Neural progenitor cell (in vitro differentiated cells): ENCODE measurements around the gene THEM4.

Experiments used
- CTCF ChIP-seq: fragments of 200-600 bp; sonication (generic); IDR thresholded peaks from 2 replicates; pipeline ENCODE4 v1.5.1; 2017; ENCODE audit warnings: antibody characterized with exemption, mild to moderate bottlenecking
- EZH2 ChIP-seq: fragments of 200-600 bp; sonication (generic); IDR thresholded peaks from 2 replicates; pipeline ENCODE4 v1.6.1; 2017; ENCODE audit warnings: antibody characterized with exemption, mild to moderate bottlenecking, moderate library complexity

DNA sequence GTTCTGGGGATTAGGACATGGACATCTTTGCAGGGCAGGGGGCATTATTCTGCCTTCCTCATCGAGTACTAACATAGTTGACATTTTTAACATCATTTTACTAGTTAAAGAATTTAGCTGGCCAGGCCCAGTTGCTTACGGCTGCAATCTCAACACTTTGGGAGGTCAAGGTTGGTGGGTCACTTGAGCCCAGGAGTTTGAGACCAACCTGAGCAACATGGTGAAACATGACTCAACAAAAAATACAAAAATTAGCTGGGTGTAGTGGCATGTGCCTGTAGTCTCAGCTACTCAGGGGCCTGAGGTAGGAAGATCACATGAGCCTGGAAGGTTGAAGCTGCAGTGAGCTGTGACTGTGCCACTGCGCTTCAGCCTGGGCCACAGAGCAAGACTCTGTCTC lies 29.8 kb upstream of the THEM4 start:
- TF ChIP-seq CTCF (no peak), EZH2 (no peak)
